Heart right ventricle (tissue), 16 donors: Measurements from ENCODE around the gene KRTAP19-3. TPM values are rescaled to one million over a fixed set of nuclear protein-coding genes. Genes with fewer than 3 reads are reported as not detected.

Experiments
- ATAC-seq, 8 donors: fragments of 200-7000 bp; cut with Tn5 transposase; one replicate each; pipeline ENCODE4 v1.9.1; 2020; ENCODE audit warnings: mild to moderate bottlenecking in 8 of 8, moderate library complexity in 8 of 8, moderate number of reproducible peaks in 1 of 8
- DNase-seq, 2 donors: peaks; one replicate each; pipeline ENCODE4 v3.0.0-alpha.2; 2020
- H3K27ac ChIP-seq, 10 donors: fragments of 200-600 bp; sonication (generic) in 2 of 10; one replicate each; pipeline versions ENCODE4 v1.5.0 to v1.8.0; 2020 to 2022; ENCODE audit warnings: mild to moderate bottlenecking in 3 of 10
- H3K27me3 ChIP-seq, 7 donors: fragments of 200-600 bp; one replicate each; pipeline ENCODE4 v1.8.0; 2021 to 2022; ENCODE audit warnings: mild to moderate bottlenecking in 2 of 7
- H3K36me3 ChIP-seq, 9 donors: fragments of 200-600 bp; sonication (generic) in 1 of 9; one replicate each; pipeline versions ENCODE4 v1.5.0 to v1.8.0; 2020 to 2022; ENCODE audit warnings: mild to moderate bottlenecking in 2 of 9
- H3K4me1 ChIP-seq, 9 donors: fragments of 200-600 bp; sonication (generic) in 1 of 9; one replicate each; pipeline versions ENCODE4 v1.5.0 to v1.8.0; 2020 to 2022; ENCODE audit warnings: mild to moderate bottlenecking in 4 of 9
- H3K4me3 ChIP-seq, 10 donors: fragments of 200-600 bp; sonication (generic) in 2 of 10; one replicate each; pipeline versions ENCODE4 v1.5.0 to v1.8.0; 2020 to 2022; ENCODE audit warnings: mild to moderate bottlenecking in 7 of 10, moderate library complexity in 2 of 10
- H3K9me3 ChIP-seq, 11 donors: fragments of 200-600 bp in 10 of 11; sonication (generic) in 2 of 11; one replicate each; pipeline versions ENCODE4 v1.5.0 to v1.8.0; 2013 to 2022; ENCODE audit warnings: mild to moderate bottlenecking in 2 of 11, control low read depth in 1 of 11, moderate library complexity in 1 of 11
- CTCF ChIP-seq, 9 donors: fragments of 200-600 bp; sonication (generic) in 2 of 9; IDR thresholded peaks; one replicate each; pipeline versions ENCODE4 v1.5.0 to v1.8.0; 2021 to 2022; ENCODE audit warnings: antibody characterized with exemption in 9 of 9, mild to moderate bottlenecking in 5 of 9, moderate library complexity in 1 of 9
- WGBS, 2 donors: extraction: QIAGEN DNeasy Blood & Tissue Kit; methylation state at CpG; one replicate each; pipeline ENCODE4 v1.1.7; 2013; ENCODE audit warnings: inconsistent platforms in 1 of 2; 5-methylcytosine and 5-hydroxymethylcytosine counted together
- intact Hi-C, 10 donors: fragments of 100-400 bp; cut with DNase I; formaldehyde crosslinking; loops; one replicate each; pipeline versions ENCODE4 v1.11.1 to v1.14.2; 2022
- polyA plus RNA-seq, 2 donors: library from polyadenylated mRNA; stranded (reverse); fragments of 200-250 nt; gene quantifications; one replicate each; pipeline ENCODE4 v1.2.3, GENCODE V29; 2013
- total RNA-seq, 10 donors: library from RNA; stranded (reverse); fragmentation: NEBNext Ultra II Directional in 3 of 10; extraction: Animal tissue kit (Norgen Biotek cat#: 25700) in 3 of 10; gene quantifications; one replicate each; pipeline versions ENCODE4 v1.2.1 to v1.2.4, GENCODE V29; 2021 to 2023
- donor health status: Arrhythmogenic right ventricular cardiomyopathy.
- donor health status: ischemic (EF 13 %, LVEDD 7.1; RV severe dilation, severe dysfunction).
- donor health status: healthy with polysubstance abuse.
- donor health status: DM: no; HTN: yes; CAD: no.
- donor health status: DM: no; HTN: no; CAD: no.
- donor health status: ischemic (EF 25% LVEDD 6.9; RV normal size, moderate dysfunction).
- donor health status: ischemic (EF 25% LVEDD 5.7; RV mildly dilated, moderate dysfunction).
- donor health status: healthy.
- donor health status: DM: yes; HTN: yes; CAD: no.
- donor health status: Ischemic cardiomyopathy.
- donor health status: ischemic (EF 35%, LVEDD 5.7; RV mildly dilated, moderate dysfunction).
- donor health status: nonischemic (EF 11% LVEDD 7.7; RV severe dilation, severe dysfunction).
- donor health status: DM: yes; HTN: yes; CAD: no.
- donor health status: PGD.
- donor health status: ischemic (EF 29% LVEDD 5.4; RV normal size, mild dysfunction).
- donor health status: nonischemic (EF 23%, LVEDD 6.1; RV moderate dilation, normal function).

Gene KRTAP19-3
- total and polyA plus RNA-seq, 12 donors, result not detected

- Histone ChIP-seq H3K9me3 (peaks cover 0 to 4% (median 0%) of the 10 kb centered on the region in 11 donors), H3K4me1 (no peaks in the 10 kb centered on the region), H3K27me3 (no peaks in the 10 kb centered on the region), H3K27ac (no peak within 1 kb of the TSS), H3K36me3 (no peaks in the 10 kb centered on the region), H3K4me3 (no peak within 1 kb of the TSS)
- DNase-seq (no peak), ATAC-seq (no peak)
- TF ChIP-seq CTCF (IDR thresholded peaks at IDR 0.05), result no peak
- 73 to 81% methylated on average over 6 of the region's 6 CpGs for WGBS, 2 donors
- intact Hi-C loops, result loop anchor here in 1 of 10 donors (10.0 kb wide), 1 partner anchor 63 kb away; the partner anchor contains the start of gene KRTAP19-7
Observed at GRCh38 chr21:30502041-30502440, 10.2 kb upstream of the KRTAP19-3 start, which contains the start of gene KRTAP19-5. KRTAP19-5 (minus strand) TSS chr21:30502141; CDS start chr21:30502090, 51 bp downstream.

DNA sequence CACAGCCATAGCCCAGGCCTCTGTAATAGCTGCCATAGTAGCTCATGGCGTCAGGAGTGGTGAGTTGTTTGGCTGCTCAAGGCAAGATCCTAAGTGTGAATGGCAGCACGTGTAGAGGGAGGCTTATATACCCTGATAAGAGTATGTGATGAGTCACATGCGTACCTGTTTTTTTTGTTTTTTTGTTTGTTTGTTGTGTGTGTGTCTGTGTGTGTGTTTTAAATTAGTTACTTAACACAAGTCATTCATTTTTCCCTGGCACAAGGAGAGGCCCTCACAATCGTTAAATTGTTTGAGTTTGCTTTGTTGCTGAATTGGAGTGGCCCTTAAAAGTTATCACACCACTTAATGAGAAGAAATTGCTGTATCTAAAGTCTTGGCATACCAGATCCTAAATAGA is 5.3 kb upstream of the KRTAP19-3 start, which contains the start of gene KRTAP19-4:
TSS of gene KRTAP19-4 (minus strand) at position 101 of the 400 bp plus-strand sequence. CDS start at position 46, 55 bp downstream.
- Histone ChIP-seq H3K9me3 (peaks cover 0 to 9% (median 0%) of the 10 kb centered on the region in 11 donors), H3K4me3 (no peak within 1 kb of the TSS), H3K4me1 (no peaks in the 10 kb centered on the region), H3K36me3 (no peaks in the 10 kb centered on the region), H3K27me3 (no peaks in the 10 kb centered on the region), H3K27ac (no peak within 1 kb of the TSS)
- no peak for ATAC-seq
- no peak for DNase-seq
- intact Hi-C loops, result no loop called here
- WGBS, 2 donors, result 60% methylated on average over 4 of the region's 4 CpGs
- no peak for TF ChIP-seq CTCF (IDR thresholded peaks at IDR 0.05)

- TF ChIP-seq CTCF (IDR thresholded peaks at IDR 0.05), result no peak
- no peak for DNase-seq
- Histone ChIP-seq H3K4me1 (peaks cover 0 to 7% (median 0%) of the 10 kb centered on the region in 9 donors), H3K27ac (no peak within 1 kb of the TSS), H3K9me3 (peaks cover 0 to 27% (median 4%) of the 10 kb centered on the region in 11 donors), H3K27me3 (no peaks in the 10 kb centered on the region), H3K36me3 (no peaks in the 10 kb centered on the region), H3K4me3 (no peak within 1 kb of the TSS)
- ATAC-seq, result peak in 1 of 8 donors; percentile 11
- intact Hi-C loops, result no loop called here
- WGBS, 2 donors, result 86 to 89% methylated on average over 2 of the region's 2 CpGs
Observed at GRCh38 chr21:30487336-30487735, 4.5 kb downstream of the KRTAP19-3 start, which contains the start of gene KRTAP19-2. KRTAP19-2 (minus strand) TSS chr21:30487436; CDS start chr21:30487348, 88 bp downstream.

DNA sequence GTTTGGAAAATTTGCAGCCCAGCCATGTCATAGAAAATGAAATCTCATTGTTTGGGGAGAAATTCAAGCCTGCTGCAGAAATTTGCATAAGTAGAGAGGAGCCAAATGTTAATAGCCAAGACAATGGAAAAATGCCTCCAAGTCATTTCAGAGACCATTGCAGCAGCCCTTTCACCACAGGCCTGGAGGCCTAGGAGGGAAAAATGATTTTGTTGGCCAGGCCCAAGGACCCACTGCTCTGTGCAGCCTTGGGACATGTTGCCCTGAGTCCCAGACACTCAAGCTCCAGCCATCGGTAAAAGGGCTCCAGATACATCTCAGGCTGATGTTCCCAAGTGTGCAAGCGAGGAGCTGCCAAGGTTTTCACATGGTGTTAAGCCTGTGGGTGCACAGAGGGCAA is 5.6 kb downstream of the KRTAP19-3 start:
- Histone ChIP-seq H3K27ac (no peak overlapping the region), H3K36me3 (no peaks in the 10 kb centered on the region), H3K4me3 (no peak overlapping the region), H3K9me3 (peaks cover 0 to 27% (median 4%) of the 10 kb centered on the region in 11 donors), H3K4me1 (peaks cover 0 to 7% (median 0%) of the 10 kb centered on the region in 9 donors), H3K27me3 (no peaks in the 10 kb centered on the region)
- WGBS, 2 donors, result 74 to 75% methylated on average over 2 of the region's 2 CpGs
- no peak for TF ChIP-seq CTCF (IDR thresholded peaks at IDR 0.05)
- DNase-seq (no peak), ATAC-seq (no peak)
- intact Hi-C loops, result no loop called here
